ENCODE data around the gene SNRPA1.

- no peak for TF ChIP-seq CTCF (IDR thresholded peaks at IDR 0.05)
- no peak for TF ChIP-seq POLR2A (IDR thresholded peaks at IDR 0.05)
Measured at GRCh38 chr15:101327147-101327740, 32.2 kb upstream of the SNRPA1 start.
